HCT116 (cell line): ENCODE data around the gene TCF7L1.

Source experiments
- EZH2 ChIP-seq: fragments of 200-600 bp; sonication (generic); IDR thresholded peaks from 2 replicates; pipeline ENCODE4 v1.6.1; 2017; ENCODE audit warnings: antibody characterized with exemption, mixed run types
- FOSL1 ChIP-seq: IDR thresholded peaks from 2 replicates; pipeline ENCODE4 v1.6.1; 2012; ENCODE audit warnings: low read depth
- POLR2A ChIP-seq: IDR thresholded peaks from 2 replicates; pipeline ENCODE4 v1.7.0; 2011; ENCODE audit warnings: borderline replicate concordance; ENCODE audit not compliant: insufficient read depth, insufficient read length; ENCODE audit errors: extremely low read depth
- POLR2AphosphoS5 ChIP-seq: IDR thresholded peaks from 2 replicates; pipeline ENCODE4 v1.6.1; 2011; ENCODE audit warnings: mild to moderate bottlenecking, low read depth, low read length, moderate library complexity
- SRF ChIP-seq: IDR thresholded peaks from 2 replicates; pipeline ENCODE4 v1.6.1; 2012; ENCODE audit warnings: low read depth
- YY1 ChIP-seq: IDR thresholded peaks from 2 replicates; pipeline ENCODE4 v1.6.1; 2011; ENCODE audit warnings: low read length, low read depth, moderate library complexity, mild to moderate bottlenecking; ENCODE audit not compliant: insufficient replicate concordance; ENCODE audit errors: extremely low read depth
- TF ChIP-seq, protein P1 (sequence below), 3 experiments: fragments of 200-600 bp in 1 of 3; sonication (generic) in 1 of 3; IDR thresholded peaks in 2 of 3; conservative IDR thresholded peaks in 1 of 3; 2 replicates each; pipeline ENCODE4 v1.5.1; 2012 to 2017; ENCODE audit warnings: low read depth in 2 of 3, low read length in 2 of 3, antibody characterized with exemption in 1 of 3, borderline replicate concordance in 1 of 3, control low read depth in 1 of 3, mild to moderate bottlenecking in 1 of 3, mixed read lengths in 1 of 3, mixed run types in 1 of 3, moderate library complexity in 1 of 3; ENCODE audit not compliant: insufficient read depth in 1 of 3
- TF ChIP-seq, protein P2 (sequence below): IDR thresholded peaks from 2 replicates; pipeline ENCODE4 v1.6.1; 2012

DNA sequence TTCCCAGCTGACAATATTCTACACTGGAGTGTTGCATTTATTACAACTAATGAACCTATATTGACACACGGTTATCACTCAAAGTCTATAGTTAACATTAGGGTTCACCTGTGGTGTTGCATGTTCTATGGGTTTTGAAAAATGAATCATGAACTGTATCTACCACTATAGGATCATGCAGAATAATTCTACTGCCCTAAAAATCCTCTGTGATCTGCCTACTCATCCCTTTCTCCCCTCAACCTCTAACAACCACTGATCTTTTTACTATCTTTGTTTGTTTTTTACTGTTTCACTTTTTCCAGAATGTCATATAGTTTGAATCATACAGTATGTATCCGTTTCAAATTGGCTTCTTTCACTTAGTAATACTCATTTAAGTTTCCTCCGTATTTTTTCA lies 47.6 kb upstream of the TCF7L1 start:
- TF ChIP-seq POLR2AphosphoS5 (no peak), SRF (no peak), YY1 (no peak), EZH2 (no peak), POLR2A (no peak), FOSL1 (no peak)
- TF ChIP-seq, protein P1, sequence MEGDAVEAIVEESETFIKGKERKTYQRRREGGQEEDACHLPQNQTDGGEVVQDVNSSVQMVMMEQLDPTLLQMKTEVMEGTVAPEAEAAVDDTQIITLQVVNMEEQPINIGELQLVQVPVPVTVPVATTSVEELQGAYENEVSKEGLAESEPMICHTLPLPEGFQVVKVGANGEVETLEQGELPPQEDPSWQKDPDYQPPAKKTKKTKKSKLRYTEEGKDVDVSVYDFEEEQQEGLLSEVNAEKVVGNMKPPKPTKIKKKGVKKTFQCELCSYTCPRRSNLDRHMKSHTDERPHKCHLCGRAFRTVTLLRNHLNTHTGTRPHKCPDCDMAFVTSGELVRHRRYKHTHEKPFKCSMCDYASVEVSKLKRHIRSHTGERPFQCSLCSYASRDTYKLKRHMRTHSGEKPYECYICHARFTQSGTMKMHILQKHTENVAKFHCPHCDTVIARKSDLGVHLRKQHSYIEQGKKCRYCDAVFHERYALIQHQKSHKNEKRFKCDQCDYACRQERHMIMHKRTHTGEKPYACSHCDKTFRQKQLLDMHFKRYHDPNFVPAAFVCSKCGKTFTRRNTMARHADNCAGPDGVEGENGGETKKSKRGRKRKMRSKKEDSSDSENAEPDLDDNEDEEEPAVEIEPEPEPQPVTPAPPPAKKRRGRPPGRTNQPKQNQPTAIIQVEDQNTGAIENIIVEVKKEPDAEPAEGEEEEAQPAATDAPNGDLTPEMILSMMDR (IDR thresholded peaks at IDR 0.05 in 2 of 3, conservative IDR thresholded peaks at IDR 0.05 in 1 of 3; ENCODE audit: borderline replicate concordance in 1 of 3, insufficient read depth in 1 of 3, low read depth in 2 of 3, low read length in 2 of 3), result no peak
- TF ChIP-seq, protein P2, sequence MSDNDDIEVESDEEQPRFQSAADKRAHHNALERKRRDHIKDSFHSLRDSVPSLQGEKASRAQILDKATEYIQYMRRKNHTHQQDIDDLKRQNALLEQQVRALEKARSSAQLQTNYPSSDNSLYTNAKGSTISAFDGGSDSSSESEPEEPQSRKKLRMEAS, result no peak
